ENCODE data around the gene USP47. TPM values are rescaled to one million over a fixed set of nuclear protein-coding genes. Genes with fewer than 3 reads are reported as not detected.

Gene USP47
- total and polyA plus RNA-seq, 2 experiments from 2014 or later, result 16.3 to 36.7 TPM

- Histone ChIP-seq H3K27me3 (ENCODE audit: insufficient read depth) (no peaks in the 10 kb centered on the region), H3K36me3 (ENCODE audit: insufficient read depth) (no peaks in the 10 kb centered on the region), H3K27ac (ENCODE audit: low read depth) (no peak overlapping the region), H3K4me1 (ENCODE audit: insufficient read depth) (no peaks in the 10 kb centered on the region), H3F3A (replicated peaks; ENCODE audit: low read depth) (no peaks in the 10 kb centered on the region), H3K9me2 (ENCODE audit: insufficient read depth) (no peaks in the 10 kb centered on the region), H2AFZ (no peak overlapping the region), H3K4me3 (no peak overlapping the region), H3K79me2 (replicated peaks; ENCODE audit: insufficient read depth) (no peaks in the 10 kb centered on the region), H4K20me1 (replicated peaks; ENCODE audit: insufficient read depth) (no peaks in the 10 kb centered on the region), H3K4me2 (no peak overlapping the region)
- Mint-ChIP-seq H3K27ac (no peak overlapping the region), H3K4me1 (0 out of 3 replicates have a peak, but pooled peaks cover 2% of the 10 kb centered on the region), H3K9me3 (no peaks in the 10 kb centered on the region), H3K36me3 (ENCODE audit: low read depth) (no peaks in the 10 kb centered on the region), H3K27me3 (ENCODE audit: insufficient read depth, low read depth, poor library complexity) (no peaks in the 10 kb centered on the region), H3K4me3 (no peak overlapping the region)
- ATAC-seq (no peak), DNase-seq (ENCODE audit: low spot score) (no peak)
- TF ChIP-seq EZH2phosphoT487 (IDR thresholded peaks at IDR 0.05; ENCODE audit: unreplicated experiment) (no peak), POLR2AphosphoS5 (IDR thresholded peaks at IDR 0.05; ENCODE audit: low read depth) (no peak), ZNF331 (CRISPR knock-in tag; IDR thresholded peaks at IDR 0.05; ENCODE audit: low read depth) (no peak), ETS1 (IDR thresholded peaks at IDR 0.05) (no peak), ZNF462 (CRISPR knock-in tag; IDR thresholded peaks at IDR 0.05) (no peak), JUNB (IDR thresholded peaks at IDR 0.05; ENCODE audit: unreplicated experiment) (no peak), CREB1 (CRISPR knock-in tag; IDR thresholded peaks at IDR 0.05; ENCODE audit: low read depth) (no peak), NANOG (IDR thresholded peaks at IDR 0.05; ENCODE audit: borderline replicate concordance) (no peak), CTCF (conservative IDR thresholded peaks at IDR 0.05; ENCODE audit: low read depth in 2 of 2) (no peak), ZNF114 (CRISPR knock-in tag; IDR thresholded peaks at IDR 0.05) (no peak), EZH2 (IDR thresholded peaks at IDR 0.05; ENCODE audit: low read depth, unreplicated experiment) (no peak), REST (IDR thresholded peaks at IDR 0.05; ENCODE audit: unreplicated experiment) (no peak), STAT1 (IDR thresholded peaks at IDR 0.05; ENCODE audit: unreplicated experiment) (no peak)
Observed at GRCh38 chr11:11805228-11805627, 36.5 kb upstream of the USP47 start.
